Bronchial smooth muscle cell (primary cell): ENCODE measurements around the gene TACSTD2. TPM values are rescaled to one million over a fixed set of nuclear protein-coding genes. Genes with fewer than 3 reads are reported as not detected.

Source experiments
- total RNA-seq: library from RNA; depleted of rRNA; stranded (reverse); fragments of >200 nt; gene quantifications from 2 replicates; pipeline ENCODE4 v1.2.1, GENCODE V29; 2014

The TACSTD2 gene, protein sequence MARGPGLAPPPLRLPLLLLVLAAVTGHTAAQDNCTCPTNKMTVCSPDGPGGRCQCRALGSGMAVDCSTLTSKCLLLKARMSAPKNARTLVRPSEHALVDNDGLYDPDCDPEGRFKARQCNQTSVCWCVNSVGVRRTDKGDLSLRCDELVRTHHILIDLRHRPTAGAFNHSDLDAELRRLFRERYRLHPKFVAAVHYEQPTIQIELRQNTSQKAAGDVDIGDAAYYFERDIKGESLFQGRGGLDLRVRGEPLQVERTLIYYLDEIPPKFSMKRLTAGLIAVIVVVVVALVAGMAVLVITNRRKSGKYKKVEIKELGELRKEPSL
- total RNA-seq = 0.16 and 0.26 TPM in 2 replicates

DNA sequence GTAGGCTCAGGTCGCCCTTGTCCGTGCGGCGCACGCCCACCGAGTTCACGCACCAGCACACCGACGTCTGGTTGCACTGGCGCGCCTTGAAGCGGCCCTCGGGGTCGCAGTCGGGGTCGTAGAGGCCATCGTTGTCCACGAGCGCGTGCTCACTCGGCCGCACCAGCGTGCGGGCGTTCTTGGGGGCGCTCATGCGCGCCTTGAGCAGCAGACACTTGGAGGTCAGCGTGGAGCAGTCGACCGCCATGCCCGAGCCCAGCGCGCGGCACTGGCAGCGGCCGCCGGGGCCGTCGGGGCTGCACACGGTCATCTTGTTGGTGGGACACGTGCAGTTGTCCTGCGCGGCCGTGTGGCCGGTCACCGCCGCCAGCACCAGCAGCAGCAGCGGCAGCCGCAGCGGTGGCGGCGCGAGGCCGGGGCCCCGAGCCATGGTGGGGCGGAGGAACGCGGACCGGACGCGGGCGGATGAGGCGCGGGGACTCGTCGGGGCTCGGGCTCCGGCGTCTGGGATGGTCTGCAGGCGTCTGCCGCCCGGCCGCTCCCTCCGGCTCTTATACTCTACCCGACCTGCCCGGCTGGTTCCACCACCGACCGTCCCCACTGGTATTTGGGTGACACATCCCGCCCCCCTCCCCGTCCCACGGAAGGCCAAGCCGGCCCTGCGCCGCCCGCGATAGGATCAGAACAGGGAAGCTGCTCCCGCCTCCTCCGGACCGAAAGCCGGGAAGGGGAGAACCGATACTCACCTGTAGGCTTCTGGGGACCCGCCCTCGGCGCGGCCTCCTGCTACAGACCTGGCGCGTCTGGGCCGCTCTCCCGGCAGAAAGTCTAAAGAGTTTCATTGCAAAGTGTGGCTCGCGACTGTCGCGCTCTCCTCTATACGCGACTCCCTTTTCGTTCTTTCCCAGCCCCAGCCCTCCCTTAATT, at the start of gene TACSTD2:
TSS of gene TACSTD2 (minus strand) at position 526 of the 927 bp plus-strand sequence. CDS start at position 430, 96 bp downstream.

DNA sequence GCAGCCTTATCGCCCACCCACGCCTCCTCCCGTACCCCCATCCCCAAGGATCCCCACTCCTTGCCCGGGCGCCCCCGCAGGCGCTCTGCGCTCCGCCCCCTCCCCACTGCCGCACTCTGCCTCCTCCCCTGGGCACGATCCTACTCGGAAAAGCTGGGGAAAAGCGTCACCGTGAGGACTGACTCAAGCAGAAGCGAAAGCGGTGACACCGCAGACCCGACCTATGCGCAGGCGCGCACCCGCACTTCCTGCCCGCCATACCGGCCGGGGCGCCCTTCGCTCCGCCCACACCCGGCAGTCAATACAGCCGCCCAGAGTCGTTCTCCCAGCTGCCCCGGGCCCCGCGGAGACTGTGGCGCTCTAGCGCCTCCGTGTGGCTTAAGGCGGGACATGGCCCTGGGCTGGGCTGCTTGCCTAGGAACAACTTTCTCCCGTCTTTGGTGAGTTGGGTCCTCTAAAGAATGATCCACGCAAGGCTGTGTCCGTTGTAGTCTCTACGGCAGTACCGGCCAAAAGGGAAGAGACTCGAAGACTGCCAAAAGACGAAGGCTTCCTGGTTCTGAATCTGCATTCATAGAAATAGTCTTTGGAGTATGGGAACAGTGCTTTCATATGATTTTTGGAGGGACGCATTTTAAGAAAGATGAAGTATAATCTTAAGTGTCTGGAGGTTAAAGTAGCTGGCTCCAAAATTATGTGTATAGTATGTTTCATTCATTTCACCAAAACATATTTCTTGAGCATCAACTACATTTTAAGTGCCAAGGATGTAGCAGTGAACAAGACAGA, 30.3 kb downstream of the TACSTD2 start, which contains the start of gene OMA1:
TSS of gene OMA1 (minus strand) at position 207 of the 789 bp plus-strand sequence. CDS start 7,432 bp downstream, outside the sequence.

Other genes starting within 250 kb of the TACSTD2 start
- 35.5 and 40.0 TPM in 2 replicates for gene OMA1, start 30.5 kb downstream of the TACSTD2 start, total RNA-seq
- gene MYSM1, start 122.8 kb upstream of the TACSTD2 start, total RNA-seq = 13.9 and 15.1 TPM in 2 replicates
- gene JUN, start 206.8 kb upstream of the TACSTD2 start, total RNA-seq = 79.1 and 137 TPM in 2 replicates